ENCODE data around the gene TCAF2. TPM values are rescaled to one million over a fixed set of nuclear protein-coding genes. Genes with fewer than 3 reads are reported as not detected.
"Not testable (repeated sequence)": the region's sequence is repeated elsewhere in the genome, so short reads cannot be mapped to it uniquely, and the experiment has no call there.

Gene TCAF2
- total and polyA plus RNA-seq, 7 experiments from 2014 or later: 10.7 to 38.7 (median 20.2) TPM

DNA sequence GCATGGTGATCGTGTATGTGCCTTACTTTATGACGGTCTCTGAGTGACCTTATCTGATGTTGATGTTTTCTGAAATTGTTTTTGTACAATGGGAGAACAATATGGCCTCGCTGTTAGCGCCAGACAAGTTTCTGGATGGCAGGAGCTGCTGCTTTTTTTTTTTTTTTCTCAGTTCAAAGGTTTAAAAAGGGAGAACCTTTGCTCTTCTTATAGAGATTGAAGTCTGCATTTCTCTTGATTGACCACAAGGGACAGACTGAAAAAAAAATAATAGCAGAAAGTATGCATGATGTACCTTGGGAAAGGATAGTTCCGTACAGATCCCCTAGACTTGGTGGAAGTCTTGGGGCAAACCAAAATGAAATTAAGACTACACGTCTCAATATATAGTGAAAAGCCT is 5.2 kb upstream of the TCAF2 start:
- H3K27me3 ChIP-seq (ENCODE audit: control insufficient read depth in 2 of 2, insufficient read depth in 2 of 2, low read length in 2 of 2); H3K4me3 Mint-ChIP-seq; CTCF ChIA-PET; H3K4me3 ChIP-seq (ENCODE audit: low read length); H3K36me3 Mint-ChIP-seq; H3K4me1 Mint-ChIP-seq; H3K36me3 ChIP-seq (ENCODE audit: control insufficient read depth in 2 of 3, insufficient read depth in 3 of 3, low read length in 3 of 3); ATAC-seq; H3K27ac Mint-ChIP-seq; H3K4me1 ChIP-seq (ENCODE audit: control insufficient read depth in 2 of 2, insufficient read depth in 2 of 2, low read length in 2 of 2); H3K9me3 Mint-ChIP-seq; H3K27ac ChIP-seq (ENCODE audit: low read depth, low read length); intact Hi-C loops (cut with micrococcal nuclease); POLR2A ChIA-PET; H3K9me3 ChIP-seq (ENCODE audit: control insufficient read depth in 2 of 3, low read length in 3 of 3); H3K27me3 Mint-ChIP-seq: not testable (repeated sequence)
- peak in 1 of 9 donors; percentile 1 for DNase-seq

DNA sequence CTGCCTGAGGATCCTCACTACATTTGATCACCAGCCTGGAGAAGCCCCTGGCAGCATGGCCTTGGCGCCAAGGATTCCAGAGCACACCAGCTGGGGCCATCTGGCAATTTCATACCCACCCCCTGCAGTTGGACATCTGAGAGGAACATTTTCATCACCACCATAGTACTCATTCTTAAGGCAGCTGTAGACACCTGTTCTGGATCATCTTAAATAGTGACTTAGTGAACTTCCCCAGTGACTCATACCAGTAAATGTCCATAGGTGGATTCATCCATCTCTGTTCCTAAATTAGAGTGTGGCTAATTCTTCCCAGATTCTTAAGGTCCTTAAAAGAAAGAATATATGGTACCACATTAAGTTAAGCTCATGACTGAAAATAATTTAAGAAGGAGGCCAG is 3.6 kb upstream of the TCAF2 start:
- POLR2A ChIA-PET; H3K27me3 Mint-ChIP-seq; H3K4me1 Mint-ChIP-seq; H3K36me3 Mint-ChIP-seq; H3K27me3 ChIP-seq (ENCODE audit: control insufficient read depth in 2 of 2, insufficient read depth in 2 of 2, low read length in 2 of 2); H3K4me1 ChIP-seq (ENCODE audit: control insufficient read depth in 2 of 2, insufficient read depth in 2 of 2, low read length in 2 of 2); H3K27ac Mint-ChIP-seq; H3K36me3 ChIP-seq (ENCODE audit: control insufficient read depth in 2 of 3, insufficient read depth in 3 of 3, low read length in 3 of 3); H3K4me3 ChIP-seq (ENCODE audit: low read length); H3K27ac ChIP-seq (ENCODE audit: low read depth, low read length); H3K4me3 Mint-ChIP-seq; H3K9me3 Mint-ChIP-seq; H3K9me3 ChIP-seq (ENCODE audit: control insufficient read depth in 2 of 3, low read length in 3 of 3); DNase-seq; ATAC-seq; CTCF ChIA-PET; intact Hi-C loops (cut with micrococcal nuclease): not testable (repeated sequence)

DNA sequence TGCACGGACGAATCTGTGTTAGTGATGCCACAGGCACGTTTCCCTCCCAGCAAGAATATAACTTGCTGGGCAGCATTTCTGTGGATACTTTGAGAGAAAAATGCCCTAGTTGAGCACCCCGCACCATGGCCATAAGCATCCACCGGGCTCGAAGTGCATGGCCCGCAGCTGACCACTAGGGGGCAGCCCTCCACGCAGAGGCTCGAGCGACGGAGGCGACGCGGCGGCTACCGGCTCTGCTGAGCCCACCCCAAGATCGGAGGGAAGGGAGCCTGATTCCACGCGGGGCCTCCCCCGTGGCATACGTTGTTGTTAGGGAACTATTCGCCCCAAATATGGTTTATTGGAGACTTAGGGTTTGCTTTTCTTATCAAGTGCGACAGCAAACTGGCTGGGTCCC is 716 bp upstream of the TCAF2 start:
- ATAC-seq: peak; percentile 53
- peak in 2 of 9 donors; percentile 54 to 81 for DNase-seq
- H3K9me3 ChIP-seq (ENCODE audit: control insufficient read depth in 2 of 3, low read length in 3 of 3); H3K36me3 Mint-ChIP-seq; H3K36me3 ChIP-seq (ENCODE audit: control insufficient read depth in 2 of 3, insufficient read depth in 3 of 3, low read length in 3 of 3); H3K4me3 ChIP-seq (ENCODE audit: low read length); H3K9me3 Mint-ChIP-seq; H3K4me1 ChIP-seq (ENCODE audit: control insufficient read depth in 2 of 2, insufficient read depth in 2 of 2, low read length in 2 of 2); intact Hi-C loops (cut with micrococcal nuclease); H3K4me3 Mint-ChIP-seq; H3K4me1 Mint-ChIP-seq; POLR2A ChIA-PET; H3K27ac ChIP-seq (ENCODE audit: low read depth, low read length); CTCF ChIA-PET; H3K27me3 ChIP-seq (ENCODE audit: control insufficient read depth in 2 of 2, insufficient read depth in 2 of 2, low read length in 2 of 2); H3K27ac Mint-ChIP-seq; H3K27me3 Mint-ChIP-seq: not testable (repeated sequence)

GRCh38 chr7:143621175-143621574 is 401 bp downstream of the TCAF2 start:
- H3K36me3 Mint-ChIP-seq; H3K9me3 ChIP-seq (ENCODE audit: control insufficient read depth in 2 of 3, low read length in 3 of 3); H3K4me1 Mint-ChIP-seq; DNase-seq; H3K27ac ChIP-seq (ENCODE audit: low read depth, low read length); H3K36me3 ChIP-seq (ENCODE audit: control insufficient read depth in 2 of 3, insufficient read depth in 3 of 3, low read length in 3 of 3); intact Hi-C loops (cut with micrococcal nuclease); H3K4me3 ChIP-seq (ENCODE audit: low read length); H3K4me1 ChIP-seq (ENCODE audit: control insufficient read depth in 2 of 2, insufficient read depth in 2 of 2, low read length in 2 of 2); H3K9me3 Mint-ChIP-seq; POLR2A ChIA-PET; H3K27me3 ChIP-seq (ENCODE audit: control insufficient read depth in 2 of 2, insufficient read depth in 2 of 2, low read length in 2 of 2); CTCF ChIA-PET; H3K27ac Mint-ChIP-seq; H3K27me3 Mint-ChIP-seq: not testable (repeated sequence)
- H3K4me3 Mint-ChIP-seq: peak overlapping the region in 1 of 10 donors; percentile 52
- peak; percentile 56 for ATAC-seq

GRCh38 chr7:143622130-143622529 is 1.4 kb downstream of the TCAF2 start:
- H3K4me3 ChIP-seq (ENCODE audit: low read length); POLR2A ChIA-PET; H3K27ac Mint-ChIP-seq; H3K36me3 Mint-ChIP-seq; H3K36me3 ChIP-seq (ENCODE audit: control insufficient read depth in 2 of 3, insufficient read depth in 3 of 3, low read length in 3 of 3); intact Hi-C loops (cut with micrococcal nuclease); CTCF ChIA-PET; H3K4me1 Mint-ChIP-seq; H3K4me1 ChIP-seq (ENCODE audit: control insufficient read depth in 2 of 2, insufficient read depth in 2 of 2, low read length in 2 of 2); H3K9me3 Mint-ChIP-seq; H3K27ac ChIP-seq (ENCODE audit: low read depth, low read length); H3K4me3 Mint-ChIP-seq; H3K9me3 ChIP-seq (ENCODE audit: control insufficient read depth in 2 of 3, low read length in 3 of 3); H3K27me3 Mint-ChIP-seq; DNase-seq; H3K27me3 ChIP-seq (ENCODE audit: control insufficient read depth in 2 of 2, insufficient read depth in 2 of 2, low read length in 2 of 2): not testable (repeated sequence)
- ATAC-seq: peak; percentile 50

DNA sequence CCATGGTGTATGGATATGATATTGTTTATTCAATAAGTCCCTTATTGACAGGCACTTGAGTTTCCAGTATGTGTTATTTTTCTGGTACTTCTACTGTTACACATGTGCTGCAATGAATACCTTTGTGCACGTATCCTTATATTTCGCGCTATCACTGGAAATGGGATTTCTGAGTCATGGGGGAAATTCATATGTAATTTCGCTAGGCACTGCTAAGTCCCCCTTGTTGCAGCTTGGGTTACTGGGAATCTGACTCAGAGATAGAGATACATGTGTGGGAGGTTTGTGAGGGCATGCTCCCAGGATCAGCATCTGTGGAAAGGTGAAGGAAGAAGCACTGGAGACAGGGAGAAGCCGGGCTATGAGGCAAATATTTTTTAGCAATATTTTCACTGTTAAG is 9.9 kb downstream of the TCAF2 start:
- CTCF ChIA-PET: not testable (repeated sequence)

GRCh38 chr7:143632506-143632905 is 11.7 kb downstream of the TCAF2 start:
- POLR2A ChIA-PET; H3K36me3 ChIP-seq (ENCODE audit: control insufficient read depth in 2 of 3, insufficient read depth in 3 of 3, low read length in 3 of 3); intact Hi-C loops (cut with micrococcal nuclease); ATAC-seq; H3K4me3 ChIP-seq (ENCODE audit: low read length); H3K9me3 ChIP-seq (ENCODE audit: control insufficient read depth in 2 of 3, low read length in 3 of 3); H3K36me3 Mint-ChIP-seq; H3K27ac Mint-ChIP-seq; H3K27me3 Mint-ChIP-seq; H3K27me3 ChIP-seq (ENCODE audit: control insufficient read depth in 2 of 2, insufficient read depth in 2 of 2, low read length in 2 of 2); H3K4me3 Mint-ChIP-seq; H3K27ac ChIP-seq (ENCODE audit: low read depth, low read length); CTCF ChIA-PET; DNase-seq; H3K4me1 Mint-ChIP-seq; H3K9me3 Mint-ChIP-seq; H3K4me1 ChIP-seq (ENCODE audit: control insufficient read depth in 2 of 2, insufficient read depth in 2 of 2, low read length in 2 of 2): not testable (repeated sequence)

More for the DNA sequence above, 9.9 kb downstream of the TCAF2 start:
- H3K4me3 ChIP-seq (ENCODE audit: low read length); H3K9me3 ChIP-seq (ENCODE audit: control insufficient read depth in 2 of 3, low read length in 3 of 3); H3K4me1 Mint-ChIP-seq; H3K9me3 Mint-ChIP-seq; H3K4me1 ChIP-seq (ENCODE audit: control insufficient read depth in 2 of 2, insufficient read depth in 2 of 2, low read length in 2 of 2); intact Hi-C loops (cut with micrococcal nuclease); H3K36me3 Mint-ChIP-seq; H3K27me3 ChIP-seq (ENCODE audit: control insufficient read depth in 2 of 2, insufficient read depth in 2 of 2, low read length in 2 of 2); H3K27me3 Mint-ChIP-seq; ATAC-seq; POLR2A ChIA-PET; H3K4me3 Mint-ChIP-seq; H3K36me3 ChIP-seq (ENCODE audit: control insufficient read depth in 2 of 3, insufficient read depth in 3 of 3, low read length in 3 of 3); H3K27ac ChIP-seq (ENCODE audit: low read depth, low read length); H3K27ac Mint-ChIP-seq; DNase-seq: not testable (repeated sequence)

All from naive thymus-derived CD4-positive, alpha-beta T cell (primary cell).